HEK293 (cell line): ENCODE results near the gene LANCL2.
"Not testable (repeated sequence)": the region's sequence is repeated elsewhere in the genome, so short reads cannot be mapped to it uniquely, and the experiment has no call there.

ENCODE experiments used
- FEZF1 ChIP-seq: fragments of 450-650 bp; formaldehyde crosslinking; IDR thresholded peaks from 2 replicates; pipeline ENCODE4 v1.5.1; 2016; ENCODE audit warnings: missing biosample characterization, missing genetic modification characterization
- PBX3 ChIP-seq: sonication (generic); formaldehyde crosslinking; IDR thresholded peaks from 2 replicates; pipeline ENCODE4 v1.8.1; 2022; ENCODE audit warnings: mild to moderate bottlenecking, moderate library complexity, missing genetic modification reagents
- YY1 ChIP-seq: fragments of 450-650 bp; formaldehyde crosslinking; IDR thresholded peaks from 2 replicates; pipeline ENCODE4 v1.5.1; 2018; ENCODE audit warnings: missing biosample characterization, missing genetic modification characterization
- ZNF202 ChIP-seq: fragments of 450-650 bp; formaldehyde crosslinking; IDR thresholded peaks from 2 replicates; pipeline ENCODE4 v1.5.1; 2016; ENCODE audit warnings: missing biosample characterization, missing genetic modification characterization, borderline replicate concordance
- ZNF23 ChIP-seq: fragments of 450-650 bp; formaldehyde crosslinking; IDR thresholded peaks from 2 replicates; pipeline ENCODE4 v1.5.1; 2016; ENCODE audit warnings: missing biosample characterization, missing genetic modification characterization, borderline replicate concordance
- ZNF274 ChIP-seq, 2 experiments: fragments of 200-500 bp in 1 of 2; fragments of 450-650 bp in 1 of 2; sonication (Bioruptor generic) in 1 of 2; formaldehyde crosslinking in 1 of 2; IDR thresholded peaks; 2 replicates each; pipeline versions ENCODE4 v1.5.1 to v1.6.1; 2014 to 2016; ENCODE audit warnings: borderline replicate concordance in 1 of 2, inconsistent platforms in 1 of 2, low read length in 1 of 2, missing biosample characterization in 1 of 2, missing genetic modification characterization in 1 of 2
- ZNF394 ChIP-seq: fragments of 450-650 bp; formaldehyde crosslinking; IDR thresholded peaks from 2 replicates; pipeline ENCODE4 v1.5.1; 2016; ENCODE audit warnings: missing biosample characterization, missing genetic modification characterization, mild to moderate bottlenecking, moderate library complexity, borderline replicate concordance
- ZNF530 ChIP-seq: fragments of 450-650 bp; formaldehyde crosslinking; IDR thresholded peaks from 2 replicates; pipeline ENCODE4 v1.5.1; 2016; ENCODE audit warnings: low read depth, missing biosample characterization, missing genetic modification characterization
- ZNF629 ChIP-seq: fragments of 450-650 bp; formaldehyde crosslinking; IDR thresholded peaks from 2 replicates; pipeline ENCODE4 v1.5.1; 2017; ENCODE audit warnings: missing biosample characterization, missing genetic modification characterization
- ZNF645 ChIP-seq: fragments of 450-650 bp; formaldehyde crosslinking; IDR thresholded peaks from 2 replicates; pipeline ENCODE4; 2016; ENCODE audit warnings: missing biosample characterization, missing genetic modification characterization
- TF ChIP-seq, protein P1 (sequence below): fragments of 450-650 bp; formaldehyde crosslinking; IDR thresholded peaks from 2 replicates; pipeline ENCODE4 v1.5.1; 2016; ENCODE audit warnings: missing biosample characterization, missing genetic modification characterization
- TF ChIP-seq, protein P2 (sequence below): fragments of 450-650 bp; formaldehyde crosslinking; optimal IDR thresholded peaks from 2 replicates; pipeline ENCODE3; 2016; ENCODE audit warnings: missing biosample characterization, mild to moderate bottlenecking, missing genetic modification characterization

DNA sequence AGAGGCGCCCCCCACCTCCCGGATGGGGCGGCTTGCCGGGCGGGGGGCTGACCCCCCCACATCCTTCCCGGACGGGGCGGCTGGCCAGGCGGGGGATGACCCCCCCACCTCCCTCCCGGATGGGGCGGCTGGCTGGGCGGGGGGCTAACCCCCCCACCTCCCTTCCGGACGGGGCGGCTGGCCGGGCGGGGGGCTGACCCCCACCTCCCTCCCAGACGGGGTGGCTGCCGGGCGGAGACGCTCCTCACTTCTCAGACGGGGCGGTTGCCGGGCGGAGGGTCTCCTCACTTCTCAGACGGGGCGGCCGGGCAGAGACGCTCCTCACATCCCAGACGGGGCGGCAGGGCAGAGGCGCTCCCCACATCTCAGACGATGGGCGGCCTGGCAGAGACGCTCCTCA lies 37.4 kb downstream of the LANCL2 start:
- not testable (repeated sequence) for TF ChIP-seq ZNF274 (IDR thresholded peaks at IDR 0.05; ENCODE audit: low read length); ZNF274 (tag by site-specific recombination; IDR thresholded peaks at IDR 0.05; ENCODE audit: borderline replicate concordance); ZNF645 (tag by site-specific recombination); PBX3 (CRISPR knock-in tag); YY1 (tag by site-specific recombination); ZNF202 (tag by site-specific recombination); ZNF394; ZNF629 (tag by site-specific recombination); FEZF1 (tag by site-specific recombination); ZNF23 (tag by site-specific recombination); ZNF530 (tag by site-specific recombination)
- TF ChIP-seq, protein P1, sequence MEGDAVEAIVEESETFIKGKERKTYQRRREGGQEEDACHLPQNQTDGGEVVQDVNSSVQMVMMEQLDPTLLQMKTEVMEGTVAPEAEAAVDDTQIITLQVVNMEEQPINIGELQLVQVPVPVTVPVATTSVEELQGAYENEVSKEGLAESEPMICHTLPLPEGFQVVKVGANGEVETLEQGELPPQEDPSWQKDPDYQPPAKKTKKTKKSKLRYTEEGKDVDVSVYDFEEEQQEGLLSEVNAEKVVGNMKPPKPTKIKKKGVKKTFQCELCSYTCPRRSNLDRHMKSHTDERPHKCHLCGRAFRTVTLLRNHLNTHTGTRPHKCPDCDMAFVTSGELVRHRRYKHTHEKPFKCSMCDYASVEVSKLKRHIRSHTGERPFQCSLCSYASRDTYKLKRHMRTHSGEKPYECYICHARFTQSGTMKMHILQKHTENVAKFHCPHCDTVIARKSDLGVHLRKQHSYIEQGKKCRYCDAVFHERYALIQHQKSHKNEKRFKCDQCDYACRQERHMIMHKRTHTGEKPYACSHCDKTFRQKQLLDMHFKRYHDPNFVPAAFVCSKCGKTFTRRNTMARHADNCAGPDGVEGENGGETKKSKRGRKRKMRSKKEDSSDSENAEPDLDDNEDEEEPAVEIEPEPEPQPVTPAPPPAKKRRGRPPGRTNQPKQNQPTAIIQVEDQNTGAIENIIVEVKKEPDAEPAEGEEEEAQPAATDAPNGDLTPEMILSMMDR = not testable (repeated sequence)
- TF ChIP-seq, protein P2, sequence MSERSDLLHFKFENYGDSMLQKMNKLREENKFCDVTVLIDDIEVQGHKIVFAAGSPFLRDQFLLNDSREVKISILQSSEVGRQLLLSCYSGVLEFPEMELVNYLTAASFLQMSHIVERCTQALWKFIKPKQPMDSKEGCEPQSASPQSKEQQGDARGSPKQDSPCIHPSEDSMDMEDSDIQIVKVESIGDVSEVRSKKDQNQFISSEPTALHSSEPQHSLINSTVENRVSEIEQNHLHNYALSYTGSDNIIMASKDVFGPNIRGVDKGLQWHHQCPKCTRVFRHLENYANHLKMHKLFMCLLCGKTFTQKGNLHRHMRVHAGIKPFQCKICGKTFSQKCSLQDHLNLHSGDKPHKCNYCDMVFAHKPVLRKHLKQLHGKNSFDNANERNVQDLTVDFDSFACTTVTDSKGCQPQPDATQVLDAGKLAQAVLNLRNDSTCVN (tag by site-specific recombination) = not testable (repeated sequence)
